ENCODE measurements around the gene MTHFS.
A peak's percentile ranks its signal among the peaks of the same experiment; 100 is the strongest.
"Not testable (repeated sequence)": the region's sequence is repeated elsewhere in the genome, so short reads cannot be mapped to it uniquely, and the experiment has no call there.

Gene MTHFS

GRCh38 chr15:79896634-79897379, at the start of gene MTHFS:
MTHFS (minus strand) TSS chr15:79897014; CDS start chr15:79896988, 26 bp downstream.
- H3K4me3 ChIP-seq (ENCODE audit: low read depth, low read length): peak within 1 kb of the TSS; percentile 92
- peak within 1 kb of the TSS; percentile 91 for H3K27ac ChIP-seq (ENCODE audit: low read depth, low read length)
- no peaks in the 10 kb centered on the region for H3K27me3 ChIP-seq (ENCODE audit: control insufficient read depth, insufficient read depth, low read length)
- H3K4me1 ChIP-seq (ENCODE audit: control insufficient read depth, insufficient read depth, low read length): peaks cover 16% of the 10 kb centered on the region
- H3K36me3 ChIP-seq (ENCODE audit: control insufficient read depth, insufficient read depth, low read length): peaks cover 13% of the 10 kb centered on the region
- H3K9me3 ChIP-seq (ENCODE audit: control insufficient read depth, insufficient read depth, low read length): no peaks in the 10 kb centered on the region
- peak within 1 kb of the TSS; percentile 98 for H3K9ac ChIP-seq (ENCODE audit: low read depth, low read length)

GRCh38 chr15:79944622-79945021, 47.8 kb upstream of the MTHFS start:
- Histone ChIP-seq H3K9me3 (ENCODE audit: control insufficient read depth, insufficient read depth, low read length) (no peaks in the 10 kb centered on the region), H3K27me3 (ENCODE audit: control insufficient read depth, insufficient read depth, low read length) (no peaks in the 10 kb centered on the region), H3K27ac (ENCODE audit: low read depth, low read length) (no peak overlapping the region), H3K36me3 (ENCODE audit: control insufficient read depth, insufficient read depth, low read length) (no peaks in the 10 kb centered on the region), H3K4me3 (ENCODE audit: low read depth, low read length) (no peak overlapping the region), H3K4me1 (ENCODE audit: control insufficient read depth, insufficient read depth, low read length) (no peaks in the 10 kb centered on the region), H3K9ac (ENCODE audit: low read depth, low read length) (no peak overlapping the region)

DNA sequence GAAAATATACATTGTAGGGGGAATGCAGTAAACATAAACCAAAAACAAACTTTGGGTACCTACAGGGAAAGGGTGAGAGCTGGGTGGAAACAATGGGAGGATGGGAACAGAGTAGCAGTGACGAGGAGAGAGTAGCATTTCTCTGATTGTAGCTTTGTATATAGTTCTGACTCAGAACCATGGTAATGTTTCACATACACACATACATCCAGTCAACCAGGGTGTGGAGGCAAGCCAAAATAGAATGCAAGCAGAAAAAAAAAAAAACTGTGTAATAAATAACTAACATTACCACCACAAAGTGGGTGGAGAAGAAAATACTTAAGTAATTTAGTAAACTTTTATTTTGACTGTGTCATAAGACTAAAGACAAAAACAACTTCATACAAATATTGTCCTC, 47.0 kb upstream of the MTHFS start:
- Histone ChIP-seq H3K9ac (ENCODE audit: low read depth, low read length) (no peak overlapping the region), H3K36me3 (ENCODE audit: control insufficient read depth, insufficient read depth, low read length) (no peaks in the 10 kb centered on the region), H3K4me1 (ENCODE audit: control insufficient read depth, insufficient read depth, low read length) (no peaks in the 10 kb centered on the region), H3K27me3 (ENCODE audit: control insufficient read depth, insufficient read depth, low read length) (no peaks in the 10 kb centered on the region), H3K9me3 (ENCODE audit: control insufficient read depth, insufficient read depth, low read length) (no peaks in the 10 kb centered on the region), H3K27ac (ENCODE audit: low read depth, low read length) (no peak overlapping the region), H3K4me3 (ENCODE audit: low read depth, low read length) (no peak overlapping the region)

- Histone ChIP-seq H3K27ac (ENCODE audit: low read depth, low read length) (no peak overlapping the region), H3K4me1 (ENCODE audit: control insufficient read depth, insufficient read depth, low read length) (no peaks in the 10 kb centered on the region), H3K36me3 (ENCODE audit: control insufficient read depth, insufficient read depth, low read length) (no peaks in the 10 kb centered on the region), H3K9ac (ENCODE audit: low read depth, low read length) (no peak overlapping the region), H3K9me3 (ENCODE audit: control insufficient read depth, insufficient read depth, low read length) (no peaks in the 10 kb centered on the region), H3K27me3 (ENCODE audit: control insufficient read depth, insufficient read depth, low read length) (no peaks in the 10 kb centered on the region), H3K4me3 (ENCODE audit: low read depth, low read length) (no peak overlapping the region)
Observed at GRCh38 chr15:79942741-79943481, 46.1 kb upstream of the MTHFS start.

DNA sequence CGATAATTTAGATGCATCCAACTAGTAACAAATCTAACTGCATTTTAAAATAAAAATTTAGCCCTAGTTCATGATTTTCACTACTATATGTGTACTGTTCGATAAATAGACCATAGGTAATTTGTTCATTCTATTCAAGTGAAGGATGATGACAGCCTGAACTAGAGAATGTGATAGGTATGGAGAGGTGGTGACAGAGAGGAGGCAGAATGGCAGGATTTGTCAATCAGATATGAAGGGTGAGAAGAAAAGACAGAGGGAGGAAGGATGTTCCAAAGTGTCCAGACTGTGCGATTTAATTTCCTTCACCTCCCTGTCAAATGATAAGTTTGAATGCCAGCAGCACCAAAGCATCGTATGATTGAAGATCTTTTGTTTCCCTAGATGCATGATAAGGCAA, 42.6 kb upstream of the MTHFS start:
- Histone ChIP-seq H3K27me3 (ENCODE audit: control insufficient read depth, insufficient read depth, low read length) (no peaks in the 10 kb centered on the region), H3K4me3 (ENCODE audit: low read depth, low read length) (no peak overlapping the region), H3K36me3 (ENCODE audit: control insufficient read depth, insufficient read depth, low read length) (no peaks in the 10 kb centered on the region), H3K9ac (ENCODE audit: low read depth, low read length) (no peak overlapping the region), H3K27ac (ENCODE audit: low read depth, low read length) (no peak overlapping the region), H3K9me3 (ENCODE audit: control insufficient read depth, insufficient read depth, low read length) (no peaks in the 10 kb centered on the region), H3K4me1 (ENCODE audit: control insufficient read depth, insufficient read depth, low read length) (no peaks in the 10 kb centered on the region)

GRCh38 chr15:79938143-79938542, 41.3 kb upstream of the MTHFS start:
- Histone ChIP-seq H3K9me3 (ENCODE audit: control insufficient read depth, insufficient read depth, low read length) (no peaks in the 10 kb centered on the region), H3K4me1 (ENCODE audit: control insufficient read depth, insufficient read depth, low read length) (no peaks in the 10 kb centered on the region), H3K27ac (ENCODE audit: low read depth, low read length) (no peak overlapping the region), H3K9ac (ENCODE audit: low read depth, low read length) (no peak overlapping the region), H3K27me3 (ENCODE audit: control insufficient read depth, insufficient read depth, low read length) (no peaks in the 10 kb centered on the region), H3K4me3 (ENCODE audit: low read depth, low read length) (no peak overlapping the region), H3K36me3 (ENCODE audit: control insufficient read depth, insufficient read depth, low read length) (no peaks in the 10 kb centered on the region)

DNA sequence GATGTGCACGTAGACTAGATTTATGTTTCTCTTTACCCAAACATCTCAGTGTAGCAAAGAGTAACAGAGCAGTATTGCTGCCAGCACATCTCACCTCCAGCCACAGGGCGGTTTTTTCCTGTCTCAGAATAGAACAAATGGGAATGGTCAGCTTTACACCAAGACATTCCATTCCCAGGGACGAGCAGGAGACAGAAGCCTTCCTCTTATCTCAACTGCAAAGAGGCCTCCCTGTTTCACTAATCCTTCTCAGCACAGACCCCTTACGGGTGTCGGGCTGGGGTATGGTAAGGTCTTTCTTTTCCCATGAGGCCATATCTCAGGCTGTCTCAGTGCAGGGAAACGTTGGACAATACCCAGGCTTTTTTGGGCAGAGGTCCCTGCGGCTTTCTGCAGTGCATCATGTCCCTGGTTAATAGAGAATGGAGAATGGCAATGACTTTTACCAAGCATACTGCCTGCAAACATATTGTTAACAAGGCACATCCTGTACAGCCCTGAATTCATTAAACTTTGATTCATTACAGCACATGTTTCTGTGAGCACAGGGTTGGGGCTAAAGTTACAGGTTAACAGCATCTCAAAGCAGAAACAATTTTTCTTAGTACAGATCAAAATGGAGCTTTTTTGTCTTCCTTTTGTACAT, 38.9 kb upstream of the MTHFS start:
- H3K27me3 ChIP-seq (ENCODE audit: control insufficient read depth, insufficient read depth, low read length); H3K4me1 ChIP-seq (ENCODE audit: control insufficient read depth, insufficient read depth, low read length); H3K27ac ChIP-seq (ENCODE audit: low read depth, low read length); H3K9ac ChIP-seq (ENCODE audit: low read depth, low read length); H3K9me3 ChIP-seq (ENCODE audit: control insufficient read depth, insufficient read depth, low read length); H3K4me3 ChIP-seq (ENCODE audit: low read depth, low read length); H3K36me3 ChIP-seq (ENCODE audit: control insufficient read depth, insufficient read depth, low read length): not testable (repeated sequence)

GRCh38 chr15:79933231-79933630, 36.4 kb upstream of the MTHFS start:
- Histone ChIP-seq H3K9me3 (ENCODE audit: control insufficient read depth, insufficient read depth, low read length) (no peaks in the 10 kb centered on the region), H3K27ac (ENCODE audit: low read depth, low read length) (no peak overlapping the region), H3K36me3 (ENCODE audit: control insufficient read depth, insufficient read depth, low read length) (no peaks in the 10 kb centered on the region), H3K9ac (ENCODE audit: low read depth, low read length) (no peak overlapping the region), H3K4me3 (ENCODE audit: low read depth, low read length) (no peak overlapping the region), H3K4me1 (ENCODE audit: control insufficient read depth, insufficient read depth, low read length) (no peaks in the 10 kb centered on the region), H3K27me3 (ENCODE audit: control insufficient read depth, insufficient read depth, low read length) (no peaks in the 10 kb centered on the region)

- Histone ChIP-seq H3K27ac (ENCODE audit: low read depth, low read length) (no peak overlapping the region), H3K36me3 (ENCODE audit: control insufficient read depth, insufficient read depth, low read length) (no peaks in the 10 kb centered on the region), H3K9me3 (ENCODE audit: control insufficient read depth, insufficient read depth, low read length) (no peaks in the 10 kb centered on the region), H3K27me3 (ENCODE audit: control insufficient read depth, insufficient read depth, low read length) (no peaks in the 10 kb centered on the region), H3K4me3 (ENCODE audit: low read depth, low read length) (no peak overlapping the region), H3K9ac (ENCODE audit: low read depth, low read length) (no peak overlapping the region), H3K4me1 (ENCODE audit: control insufficient read depth, insufficient read depth, low read length) (no peaks in the 10 kb centered on the region)
Observed at GRCh38 chr15:79932447-79932846, 35.6 kb upstream of the MTHFS start.

- no peak overlapping the region for H3K4me3 ChIP-seq (ENCODE audit: low read depth, low read length)
- H3K27ac ChIP-seq (ENCODE audit: low read depth, low read length): no peak overlapping the region
- H3K36me3 ChIP-seq (ENCODE audit: control insufficient read depth, insufficient read depth, low read length): no peaks in the 10 kb centered on the region
- no peaks in the 10 kb centered on the region for H3K27me3 ChIP-seq (ENCODE audit: control insufficient read depth, insufficient read depth, low read length)
- no peak overlapping the region for H3K9ac ChIP-seq (ENCODE audit: low read depth, low read length)
- no peaks in the 10 kb centered on the region for H3K9me3 ChIP-seq (ENCODE audit: control insufficient read depth, insufficient read depth, low read length)
- H3K4me1 ChIP-seq (ENCODE audit: control insufficient read depth, insufficient read depth, low read length): no peaks in the 10 kb centered on the region
Observed at GRCh38 chr15:79930516-79930915, 33.7 kb upstream of the MTHFS start.

- Histone ChIP-seq H3K9me3 (ENCODE audit: control insufficient read depth, insufficient read depth, low read length) (no peaks in the 10 kb centered on the region), H3K4me1 (ENCODE audit: control insufficient read depth, insufficient read depth, low read length) (no peaks in the 10 kb centered on the region), H3K4me3 (ENCODE audit: low read depth, low read length) (no peak overlapping the region), H3K36me3 (ENCODE audit: control insufficient read depth, insufficient read depth, low read length) (no peaks in the 10 kb centered on the region), H3K9ac (ENCODE audit: low read depth, low read length) (no peak overlapping the region), H3K27ac (ENCODE audit: low read depth, low read length) (no peak overlapping the region), H3K27me3 (ENCODE audit: control insufficient read depth, insufficient read depth, low read length) (no peaks in the 10 kb centered on the region)
Observed at GRCh38 chr15:79929412-79929811, 32.6 kb upstream of the MTHFS start.
